Parathyroid adenoma (tissue), 2 donors: Measurements from ENCODE around the gene RHD.
"Not testable (repeated sequence)": the region's sequence is repeated elsewhere in the genome, so short reads cannot be mapped to it uniquely, and the experiment has no call there.

Experiments
- H2AFZ ChIP-seq: fragments of 300-600 bp; sonication (generic); one replicate; pipeline ENCODE4 v1.7.0; 2017; ENCODE audit warnings: antibody characterized with exemption, mild to moderate bottlenecking
- H3K27ac ChIP-seq: fragments of 300-600 bp; sonication (generic); one replicate; pipeline ENCODE4 v1.7.0; 2017
- H3K27me3 ChIP-seq: fragments of 300-600 bp; sonication (generic); one replicate; pipeline ENCODE4 v1.7.0; 2017; ENCODE audit warnings: low read length; ENCODE audit not compliant: control insufficient read depth, insufficient read depth
- H3K36me3 ChIP-seq: fragments of 300-600 bp; sonication (generic); one replicate; pipeline ENCODE4 v1.7.0; 2017; ENCODE audit warnings: low read length; ENCODE audit not compliant: control insufficient read depth, insufficient read depth
- H3K4me1 ChIP-seq: fragments of 300-600 bp; sonication (generic); one replicate; pipeline ENCODE4 v1.7.0; 2017; ENCODE audit warnings: control low read depth
- H3K4me2 ChIP-seq: fragments of 300-600 bp; sonication (generic); one replicate; pipeline ENCODE4 v1.7.0; 2017; ENCODE audit warnings: low read length
- H3K4me3 ChIP-seq: fragments of 300-600 bp; sonication (generic); one replicate; pipeline ENCODE4 v1.7.0; 2017; ENCODE audit warnings: low read depth, low read length
- H3K79me2 ChIP-seq: fragments of 300-600 bp; sonication (generic); one replicate; pipeline ENCODE4 v1.7.0; 2017; ENCODE audit warnings: control low read depth
- H3K9ac ChIP-seq: fragments of 300-600 bp; sonication (generic); one replicate; pipeline ENCODE4 v1.7.0; 2017; ENCODE audit warnings: mild to moderate bottlenecking
- H3K9me3 ChIP-seq: fragments of 300-600 bp; sonication (generic); one replicate; pipeline ENCODE4 v1.7.0; 2017; ENCODE audit warnings: low read length; ENCODE audit not compliant: control insufficient read depth
- donor health status: primary hyperparathyroidism.

The RHD gene

GRCh38 chr1:25267288-25268142, 4.8 kb upstream of the RHD start:
- not testable (repeated sequence) for H3K4me1 ChIP-seq, H3K9me3 ChIP-seq, H3K36me3 ChIP-seq, H3K79me2 ChIP-seq, H3K9ac ChIP-seq, H3K27me3 ChIP-seq, H2AFZ ChIP-seq, H3K27ac ChIP-seq
- Histone ChIP-seq H3K4me2 (peak overlapping the region; percentile 76), H3K4me3 (peak overlapping the region; percentile 52)

- not testable (repeated sequence) for H2AFZ ChIP-seq, H3K4me1 ChIP-seq, H3K9me3 ChIP-seq, H3K27me3 ChIP-seq, H3K9ac ChIP-seq, H3K36me3 ChIP-seq, H3K79me2 ChIP-seq, H3K27ac ChIP-seq
- H3K4me3 ChIP-seq, result peak overlapping the region; percentile 52
- peak overlapping the region; percentile 76 for H3K4me2 ChIP-seq
Measured at GRCh38 chr1:25268143-25268760, 4.1 kb upstream of the RHD start.

- H3K4me3 ChIP-seq, H3K9me3 ChIP-seq, H3K79me2 ChIP-seq, H3K27ac ChIP-seq, H3K9ac ChIP-seq, H2AFZ ChIP-seq, H3K27me3 ChIP-seq, H3K36me3 ChIP-seq, H3K4me1 ChIP-seq, H3K4me2 ChIP-seq: not testable (repeated sequence)
Measured at GRCh38 chr1:25275648-25276047, 3.3 kb downstream of the RHD start.

- H3K27me3 ChIP-seq, H2AFZ ChIP-seq, H3K4me1 ChIP-seq, H3K9me3 ChIP-seq, H3K4me2 ChIP-seq, H3K4me3 ChIP-seq, H3K27ac ChIP-seq, H3K79me2 ChIP-seq, H3K9ac ChIP-seq, H3K36me3 ChIP-seq: not testable (repeated sequence)
Measured at GRCh38 chr1:25277295-25277694, 5.0 kb downstream of the RHD start.

- not testable (repeated sequence) for H3K4me1 ChIP-seq, H3K4me3 ChIP-seq, H3K9ac ChIP-seq, H3K27ac ChIP-seq, H3K79me2 ChIP-seq, H3K9me3 ChIP-seq, H3K36me3 ChIP-seq, H3K27me3 ChIP-seq, H3K4me2 ChIP-seq, H2AFZ ChIP-seq
Measured at GRCh38 chr1:25278358-25278757, 6.0 kb downstream of the RHD start.

- H2AFZ ChIP-seq, H3K27me3 ChIP-seq, H3K36me3 ChIP-seq, H3K27ac ChIP-seq, H3K9ac ChIP-seq, H3K79me2 ChIP-seq, H3K9me3 ChIP-seq, H3K4me1 ChIP-seq, H3K4me3 ChIP-seq, H3K4me2 ChIP-seq: not testable (repeated sequence)
Measured at GRCh38 chr1:25278790-25279189, 6.5 kb downstream of the RHD start.

- H2AFZ ChIP-seq, H3K4me1 ChIP-seq, H3K9me3 ChIP-seq, H3K9ac ChIP-seq, H3K27ac ChIP-seq, H3K4me2 ChIP-seq, H3K79me2 ChIP-seq, H3K36me3 ChIP-seq, H3K4me3 ChIP-seq, H3K27me3 ChIP-seq: not testable (repeated sequence)
Measured at GRCh38 chr1:25279693-25280111, 7.4 kb downstream of the RHD start.

- not testable (repeated sequence) for H2AFZ ChIP-seq, H3K36me3 ChIP-seq
Measured at GRCh38 chr1:25285862-25286261, 13.6 kb downstream of the RHD start.

GRCh38 chr1:25287164-25287563, 14.9 kb downstream of the RHD start:
- H3K9me3 ChIP-seq, H2AFZ ChIP-seq, H3K4me2 ChIP-seq, H3K4me3 ChIP-seq, H3K27me3 ChIP-seq, H3K9ac ChIP-seq, H3K4me1 ChIP-seq, H3K36me3 ChIP-seq, H3K79me2 ChIP-seq, H3K27ac ChIP-seq: not testable (repeated sequence)

More at GRCh38 chr1:25285862-25286261, 13.6 kb downstream of the RHD start:
- not testable (repeated sequence) for H3K27me3 ChIP-seq, H3K27ac ChIP-seq, H3K9ac ChIP-seq, H3K79me2 ChIP-seq, H3K9me3 ChIP-seq, H3K4me3 ChIP-seq, H3K4me2 ChIP-seq, H3K4me1 ChIP-seq

- not testable (repeated sequence) for H3K36me3 ChIP-seq, H3K79me2 ChIP-seq, H3K4me2 ChIP-seq, H3K4me1 ChIP-seq, H2AFZ ChIP-seq, H3K27ac ChIP-seq, H3K9ac ChIP-seq, H3K4me3 ChIP-seq, H3K9me3 ChIP-seq, H3K27me3 ChIP-seq
Measured at GRCh38 chr1:25288573-25289101, 16.3 kb downstream of the RHD start.

GRCh38 chr1:25290043-25290442, 17.7 kb downstream of the RHD start:
- not testable (repeated sequence) for H3K4me1 ChIP-seq, H3K4me3 ChIP-seq, H3K27ac ChIP-seq, H3K9ac ChIP-seq, H2AFZ ChIP-seq, H3K9me3 ChIP-seq, H3K79me2 ChIP-seq, H3K27me3 ChIP-seq, H3K36me3 ChIP-seq, H3K4me2 ChIP-seq
